GM21786 (cell line): ENCODE results near the gene YTHDC2.
"Not testable (repeated sequence)": the region's sequence is repeated elsewhere in the genome, so short reads cannot be mapped to it uniquely, and the experiment has no call there.

Source experiments
- ATAC-seq: cut with Tn5 transposase; IDR thresholded peaks from one replicate; pipeline ENCODE4 v1.9.1; 2021; ENCODE audit not compliant: unreplicated experiment

Gene YTHDC2

GRCh38 chr5:113600255-113600905, 86.9 kb downstream of the YTHDC2 start:
- ATAC-seq, result no peak

- ATAC-seq, result no peak
Observed at GRCh38 chr5:113601423-113601822, 87.9 kb downstream of the YTHDC2 start.

DNA sequence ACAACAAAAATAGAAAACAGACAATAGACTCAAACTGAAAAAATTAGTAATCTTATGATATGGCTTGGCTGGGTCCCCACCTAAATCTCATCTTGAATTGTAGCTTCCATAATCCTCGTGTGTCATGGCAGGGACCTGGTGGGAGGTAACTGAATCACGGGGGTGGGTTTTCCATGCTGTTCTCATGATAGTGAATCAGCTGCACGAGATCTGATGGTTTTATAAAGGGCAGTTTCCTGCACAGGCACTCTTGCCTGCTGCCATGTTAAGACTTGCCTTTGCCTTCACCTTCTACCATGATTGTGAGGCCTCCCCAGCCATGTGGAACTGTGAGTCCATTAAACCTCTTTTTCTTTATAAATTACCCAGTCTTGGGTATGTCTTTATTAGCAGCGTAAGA, 89.8 kb downstream of the YTHDC2 start:
- not testable (repeated sequence) for ATAC-seq

GRCh38 chr5:113606298-113607134, 93.0 kb downstream of the YTHDC2 start:
- ATAC-seq, result peak; percentile 90

- no peak for ATAC-seq
Observed at GRCh38 chr5:113607361-113607760, 93.9 kb downstream of the YTHDC2 start.

- ATAC-seq, result no peak
Observed at GRCh38 chr5:113608113-113608596, 94.7 kb downstream of the YTHDC2 start.

DNA sequence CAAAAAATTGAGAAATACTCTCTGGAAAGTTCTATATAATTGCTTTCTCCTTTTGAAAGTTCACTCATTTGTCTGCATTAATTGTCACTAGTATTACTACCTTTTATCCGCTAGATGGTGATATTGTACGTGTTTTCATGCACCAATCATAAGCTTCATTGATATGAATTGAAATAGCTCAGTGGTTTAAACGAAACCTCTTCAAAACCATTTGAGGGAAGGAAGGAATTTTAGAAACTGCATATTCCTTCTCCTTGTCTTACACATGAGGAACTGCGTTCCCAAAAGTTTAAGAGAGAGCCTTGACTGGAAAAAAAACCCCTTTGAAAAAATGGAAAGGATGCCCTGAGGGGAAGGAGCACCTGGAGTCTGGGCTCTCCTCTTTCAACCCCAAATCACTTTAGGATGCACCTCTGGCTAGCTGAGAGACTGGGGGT, 98.6 kb downstream of the YTHDC2 start:
- ATAC-seq, result peak; percentile 90

DNA sequence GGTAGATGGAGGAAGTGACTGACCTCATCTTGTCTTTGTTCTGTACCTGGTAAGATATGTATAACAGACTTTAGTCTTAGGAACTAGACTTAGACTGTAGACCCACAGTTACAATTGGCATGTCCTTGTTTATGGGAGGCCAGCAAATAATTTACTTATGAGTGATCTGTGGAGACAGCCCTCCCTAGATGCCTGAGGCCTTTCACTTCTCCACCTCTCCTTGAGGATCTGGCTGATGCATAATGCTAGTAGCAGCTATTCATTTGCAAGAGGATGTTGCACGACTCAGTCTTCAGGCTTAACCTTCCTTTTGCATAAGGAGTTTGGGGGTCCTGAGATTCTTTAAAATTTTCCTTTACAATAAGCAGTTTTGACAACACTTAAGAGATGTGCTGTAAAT, 100.7 kb downstream of the YTHDC2 start:
- no peak for ATAC-seq

DNA sequence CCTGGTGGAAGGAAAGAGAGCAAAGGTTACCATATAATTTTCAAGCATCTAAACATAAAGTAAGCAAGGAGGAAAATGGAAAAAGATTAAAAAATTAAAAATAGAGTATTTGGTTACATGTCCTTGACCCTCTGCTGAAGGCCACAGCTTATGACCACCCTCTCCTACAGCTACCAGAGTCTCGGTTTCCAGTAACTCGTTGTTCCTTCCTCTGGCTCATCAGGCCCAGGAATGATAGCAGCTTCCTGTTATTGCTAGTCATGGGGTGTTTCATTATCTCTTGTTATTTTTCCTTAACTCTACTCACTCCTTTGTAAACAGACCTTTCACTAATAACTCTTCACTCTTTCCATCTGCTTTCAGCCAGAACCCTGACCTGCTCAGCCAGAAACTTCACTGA, 102.2 kb downstream of the YTHDC2 start:
- ATAC-seq, result no peak

DNA sequence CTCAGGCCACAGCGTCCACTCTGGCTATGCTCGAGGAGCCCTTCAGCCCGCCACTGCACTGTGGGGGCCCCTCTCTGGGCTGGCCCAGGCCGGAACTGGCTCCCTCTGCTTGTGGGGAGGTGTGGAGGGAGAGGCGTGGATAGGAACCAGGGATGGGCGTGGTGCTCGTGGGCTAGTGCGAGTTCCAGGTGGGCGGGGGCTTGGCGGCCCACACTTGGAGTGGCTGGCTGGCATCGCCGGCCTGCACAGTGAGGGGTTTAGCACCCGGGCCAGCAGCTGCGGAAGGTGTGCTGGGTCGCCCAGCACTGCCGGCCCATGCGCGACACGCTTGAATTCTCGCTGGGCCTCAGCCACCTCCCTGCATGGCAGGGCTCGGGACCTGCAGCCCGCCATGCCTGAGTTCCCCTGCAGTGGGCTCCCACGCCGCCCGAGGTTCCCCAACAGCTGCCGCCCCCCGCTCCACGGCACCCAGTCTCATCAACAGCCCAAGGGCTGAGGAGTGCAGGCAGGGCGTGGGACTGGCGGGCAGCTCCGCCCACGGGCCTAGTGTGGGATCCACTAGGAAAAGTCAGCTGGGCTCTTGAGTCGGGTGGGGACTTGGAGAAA, 103.8 kb downstream of the YTHDC2 start:
- ATAC-seq, result no peak

- ATAC-seq, result no peak
Observed at GRCh38 chr5:113632996-113633395, 119.5 kb downstream of the YTHDC2 start.

DNA sequence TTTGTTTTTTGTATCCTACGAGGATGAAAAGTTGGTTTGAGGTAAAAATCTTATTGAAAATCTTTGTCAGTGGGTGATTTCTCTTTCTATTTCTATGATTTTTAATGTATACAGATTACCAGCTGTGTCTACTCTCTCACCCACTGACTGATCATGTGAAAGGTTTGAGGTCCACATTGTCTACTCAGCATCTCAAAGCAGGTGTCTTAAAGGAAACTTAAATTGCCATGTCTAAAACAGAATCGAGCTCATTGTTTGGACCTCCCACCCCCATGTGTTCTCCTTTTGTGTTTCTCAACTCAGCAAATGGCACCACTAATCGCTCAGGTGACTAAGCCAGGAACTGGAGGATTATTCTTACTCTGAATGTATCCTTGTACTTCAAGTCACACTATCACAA, 121.5 kb downstream of the YTHDC2 start:
- no peak for ATAC-seq

GRCh38 chr5:113641715-113642114, 128.2 kb downstream of the YTHDC2 start:
- no peak for ATAC-seq
